ENCODE data around the gene SRGAP1.

GRCh38 chr12:64097366-64098105, 253.0 kb downstream of the SRGAP1 start:
- TF ChIP-seq CTCF (IDR thresholded peaks at IDR 0.05) (no peak), POLR2AphosphoS5 (IDR thresholded peaks at IDR 0.05) (no peak), EP300 (IDR thresholded peaks at IDR 0.05) (no peak)

Measured in upper lobe of left lung (tissue), 4 donors.